ENCODE measurements around the gene TRIM10.

TRIM10 gene

GRCh38 chr6:30163918-30164654 lies 3.1 kb upstream of the TRIM10 start:
- no peak for TF ChIP-seq TAF1 (IDR thresholded peaks at IDR 0.05; ENCODE audit: low read depth)
- TF ChIP-seq FOXM1 (IDR thresholded peaks at IDR 0.05; ENCODE audit: borderline replicate concordance, low read depth), result no peak
- TF ChIP-seq USF1 (IDR thresholded peaks at IDR 0.05), result no peak
- TF ChIP-seq REST (IDR thresholded peaks at IDR 0.05; ENCODE audit: low read depth), result no peak
- TF ChIP-seq ZBTB7A (IDR thresholded peaks at IDR 0.05; ENCODE audit: low read depth), result no peak
- TF ChIP-seq TEAD4 (IDR thresholded peaks at IDR 0.05), result no peak
- TF ChIP-seq CEBPB (IDR thresholded peaks at IDR 0.05), result no peak
- no peak for TF ChIP-seq NFIC (IDR thresholded peaks at IDR 0.05)
- TF ChIP-seq EP300 (IDR thresholded peaks at IDR 0.05; ENCODE audit: borderline replicate concordance), result no peak
- TF ChIP-seq EGR1 (IDR thresholded peaks at IDR 0.05), result no peak
- TF ChIP-seq RAD21 (IDR thresholded peaks at IDR 0.05; ENCODE audit: low read depth), result no peak
- TF ChIP-seq CREB1 (IDR thresholded peaks at IDR 0.05; ENCODE audit: low read depth), result no peak
- TF ChIP-seq TCF12 (IDR thresholded peaks at IDR 0.05; ENCODE audit: low read depth), result no peak
- TF ChIP-seq YY1 (IDR thresholded peaks at IDR 0.05; ENCODE audit: low read depth), result no peak
- no peak for TF ChIP-seq MAX (IDR thresholded peaks at IDR 0.05)

GRCh38 chr6:30163090-30163917 lies 2.3 kb upstream of the TRIM10 start, which contains the start of gene TRIM15:
Gene TRIM15, plus strand, starts transcription at chr6:30163546. Its CDS starts 139 bp downstream, at chr6:30163685.
- TF ChIP-seq ZBTB7A (IDR thresholded peaks at IDR 0.05; ENCODE audit: low read depth), result no peak
- peak; percentile 83 for TF ChIP-seq EGR1 (IDR thresholded peaks at IDR 0.05)
- peak; percentile 53; the same call in 1 of the 2 replicates for TF ChIP-seq CEBPB (IDR thresholded peaks at IDR 0.05)

- no peak for TF ChIP-seq TCF12 (IDR thresholded peaks at IDR 0.05; ENCODE audit: low read depth)
- TF ChIP-seq EGR1 (IDR thresholded peaks at IDR 0.05), result no peak
- TF ChIP-seq TAF1 (IDR thresholded peaks at IDR 0.05; ENCODE audit: low read depth), result no peak
- no peak for TF ChIP-seq REST (IDR thresholded peaks at IDR 0.05; ENCODE audit: low read depth)
- no peak for TF ChIP-seq CREB1 (IDR thresholded peaks at IDR 0.05; ENCODE audit: low read depth)
- TF ChIP-seq EP300 (IDR thresholded peaks at IDR 0.05; ENCODE audit: borderline replicate concordance), result no peak
- TF ChIP-seq FOXM1 (IDR thresholded peaks at IDR 0.05; ENCODE audit: borderline replicate concordance, low read depth), result no peak
- TF ChIP-seq TEAD4 (IDR thresholded peaks at IDR 0.05), result no peak
- TF ChIP-seq YY1 (IDR thresholded peaks at IDR 0.05; ENCODE audit: low read depth), result no peak
- TF ChIP-seq CEBPB (IDR thresholded peaks at IDR 0.05), result no peak
- TF ChIP-seq MAX (IDR thresholded peaks at IDR 0.05), result no peak
- no peak for TF ChIP-seq ZBTB7A (IDR thresholded peaks at IDR 0.05; ENCODE audit: low read depth)
- TF ChIP-seq USF1 (IDR thresholded peaks at IDR 0.05), result no peak
- TF ChIP-seq NFIC (IDR thresholded peaks at IDR 0.05), result no peak
- no peak for TF ChIP-seq RAD21 (IDR thresholded peaks at IDR 0.05; ENCODE audit: low read depth)
Observed at GRCh38 chr6:30162265-30163089, 1.5 kb upstream of the TRIM10 start.

- no peak for TF ChIP-seq MAX (IDR thresholded peaks at IDR 0.05)
- TF ChIP-seq FOXM1 (IDR thresholded peaks at IDR 0.05; ENCODE audit: borderline replicate concordance, low read depth), result no peak
- no peak for TF ChIP-seq EGR1 (IDR thresholded peaks at IDR 0.05)
- TF ChIP-seq EP300 (IDR thresholded peaks at IDR 0.05; ENCODE audit: borderline replicate concordance), result no peak
- no peak for TF ChIP-seq CREB1 (IDR thresholded peaks at IDR 0.05; ENCODE audit: low read depth)
Observed at GRCh38 chr6:30160008-30160784, 815 bp downstream of the TRIM10 start.

All from Ishikawa (cell line).